ENCODE measurements around the gene PON1. TPM values are rescaled to one million over a fixed set of nuclear protein-coding genes. Genes with fewer than 3 reads are reported as not detected.

PON1 gene
- total RNA-seq, 4 donors from 2014 or later, result not detected

DNA sequence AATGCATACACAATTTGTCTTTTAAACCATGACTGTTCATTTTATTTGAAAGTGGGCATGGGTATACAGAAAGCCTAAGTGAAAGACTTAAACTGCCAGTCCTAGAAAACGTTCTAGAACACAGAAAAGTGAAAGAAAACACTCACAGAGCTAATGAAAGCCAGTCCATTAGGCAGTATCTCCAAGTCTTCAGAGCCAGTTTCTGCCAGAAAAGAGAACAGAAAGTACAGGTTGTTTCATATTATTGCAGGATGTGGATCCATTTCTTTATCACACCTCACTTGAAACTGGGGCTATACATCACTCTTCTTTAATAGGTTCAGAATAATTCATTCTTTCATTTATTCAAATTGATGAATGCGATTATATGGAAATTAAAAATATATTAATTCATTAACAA is 7.7 kb downstream of the PON1 start:
- no peaks in the 10 kb centered on the region for H3K36me3 ChIP-seq
- H3K4me3 ChIP-seq, result no peak overlapping the region
- no peaks in the 10 kb centered on the region for H3K9me3 ChIP-seq
- TF ChIP-seq POLR2A (IDR thresholded peaks at IDR 0.05), result no peak
- TF ChIP-seq, protein P1, sequence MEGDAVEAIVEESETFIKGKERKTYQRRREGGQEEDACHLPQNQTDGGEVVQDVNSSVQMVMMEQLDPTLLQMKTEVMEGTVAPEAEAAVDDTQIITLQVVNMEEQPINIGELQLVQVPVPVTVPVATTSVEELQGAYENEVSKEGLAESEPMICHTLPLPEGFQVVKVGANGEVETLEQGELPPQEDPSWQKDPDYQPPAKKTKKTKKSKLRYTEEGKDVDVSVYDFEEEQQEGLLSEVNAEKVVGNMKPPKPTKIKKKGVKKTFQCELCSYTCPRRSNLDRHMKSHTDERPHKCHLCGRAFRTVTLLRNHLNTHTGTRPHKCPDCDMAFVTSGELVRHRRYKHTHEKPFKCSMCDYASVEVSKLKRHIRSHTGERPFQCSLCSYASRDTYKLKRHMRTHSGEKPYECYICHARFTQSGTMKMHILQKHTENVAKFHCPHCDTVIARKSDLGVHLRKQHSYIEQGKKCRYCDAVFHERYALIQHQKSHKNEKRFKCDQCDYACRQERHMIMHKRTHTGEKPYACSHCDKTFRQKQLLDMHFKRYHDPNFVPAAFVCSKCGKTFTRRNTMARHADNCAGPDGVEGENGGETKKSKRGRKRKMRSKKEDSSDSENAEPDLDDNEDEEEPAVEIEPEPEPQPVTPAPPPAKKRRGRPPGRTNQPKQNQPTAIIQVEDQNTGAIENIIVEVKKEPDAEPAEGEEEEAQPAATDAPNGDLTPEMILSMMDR (IDR thresholded peaks at IDR 0.05), result no peak
- H3K27ac ChIP-seq, result no peak overlapping the region
- H3K4me1 ChIP-seq, result no peaks in the 10 kb centered on the region
- no peaks in the 10 kb centered on the region for H3K27me3 ChIP-seq
- DNase-seq, result no peak

DNA sequence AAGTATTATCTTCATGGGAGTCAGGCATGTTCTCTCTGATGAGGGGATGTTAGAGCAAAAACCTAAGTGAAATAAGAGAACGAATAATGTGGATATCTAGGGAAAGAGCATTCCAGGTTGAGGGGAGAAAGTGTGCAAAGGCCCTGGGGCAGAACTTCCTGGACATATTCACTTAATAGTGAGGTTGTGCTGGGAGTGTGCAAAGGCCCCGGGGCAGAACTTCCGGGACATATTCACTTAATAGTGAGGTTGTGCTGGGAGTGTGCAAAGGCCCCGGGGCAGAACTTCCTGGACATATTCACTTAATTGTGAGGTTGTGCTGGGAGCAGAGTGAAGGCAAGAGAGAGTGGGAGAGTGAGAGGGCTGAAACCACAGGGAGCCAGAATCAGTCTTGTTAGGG is 11.8 kb downstream of the PON1 start:
- H3K36me3 ChIP-seq, result no peaks in the 10 kb centered on the region
- no peaks in the 10 kb centered on the region for H3K27me3 ChIP-seq
- H3K4me1 ChIP-seq, result no peaks in the 10 kb centered on the region
- TF ChIP-seq, protein P1 (IDR thresholded peaks at IDR 0.05), result no peak
- no peak for TF ChIP-seq POLR2A (IDR thresholded peaks at IDR 0.05)
- no peak overlapping the region for H3K4me3 ChIP-seq
- no peaks in the 10 kb centered on the region for H3K9me3 ChIP-seq
- H3K27ac ChIP-seq, result no peak overlapping the region
- no peak for DNase-seq

DNA sequence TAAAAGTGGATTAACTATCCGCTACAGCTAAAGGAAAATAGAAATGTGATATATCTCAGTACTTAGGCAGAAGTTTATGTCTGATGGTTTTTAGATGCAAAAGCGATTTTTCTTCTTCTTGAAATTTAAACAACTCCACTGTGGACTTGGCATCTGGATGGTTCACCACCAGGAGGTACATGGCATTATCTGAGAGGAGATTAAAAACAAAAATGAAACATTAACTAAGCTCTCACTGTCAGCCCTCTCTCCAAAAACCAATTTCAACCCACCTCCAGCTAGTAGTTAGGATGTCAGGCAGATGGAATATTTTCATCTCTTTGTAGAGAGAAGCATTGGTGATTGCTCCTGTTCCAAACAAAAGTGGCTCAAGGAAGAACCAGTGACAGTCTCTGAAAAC is 12.9 kb downstream of the PON1 start:
- no peak overlapping the region for H3K27ac ChIP-seq
- no peak overlapping the region for H3K4me3 ChIP-seq
- no peaks in the 10 kb centered on the region for H3K4me1 ChIP-seq
- TF ChIP-seq, protein P1 (IDR thresholded peaks at IDR 0.05), result no peak
- no peak for TF ChIP-seq POLR2A (IDR thresholded peaks at IDR 0.05)
- H3K36me3 ChIP-seq, result no peaks in the 10 kb centered on the region
- no peak for DNase-seq
- no peaks in the 10 kb centered on the region for H3K9me3 ChIP-seq
- no peaks in the 10 kb centered on the region for H3K27me3 ChIP-seq

DNA sequence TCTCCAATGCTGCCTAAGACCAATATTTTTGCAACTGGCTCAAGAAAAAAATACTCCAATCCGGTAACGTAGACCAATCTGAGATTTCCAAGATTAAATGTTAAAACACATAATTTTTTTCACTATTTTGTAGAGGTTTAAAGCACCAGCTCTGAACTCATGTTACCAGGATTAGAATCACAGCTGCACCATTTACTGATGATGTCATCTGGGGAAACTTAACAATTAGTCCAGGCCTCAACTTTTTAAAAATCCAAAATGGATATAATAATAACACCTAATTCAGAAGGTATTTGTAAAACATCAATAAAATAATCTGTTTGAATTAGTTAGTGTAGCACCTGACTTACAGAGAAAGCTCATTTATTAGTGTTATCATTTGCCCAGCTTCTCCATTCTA is 14.4 kb downstream of the PON1 start:
- H3K9me3 ChIP-seq, result no peaks in the 10 kb centered on the region
- H3K4me1 ChIP-seq, result no peaks in the 10 kb centered on the region
- H3K36me3 ChIP-seq, result no peaks in the 10 kb centered on the region
- H3K27me3 ChIP-seq, result no peaks in the 10 kb centered on the region
- no peak overlapping the region for H3K27ac ChIP-seq
- no peak overlapping the region for H3K4me3 ChIP-seq
- no peak for DNase-seq
- TF ChIP-seq POLR2A (IDR thresholded peaks at IDR 0.05), result no peak

DNA sequence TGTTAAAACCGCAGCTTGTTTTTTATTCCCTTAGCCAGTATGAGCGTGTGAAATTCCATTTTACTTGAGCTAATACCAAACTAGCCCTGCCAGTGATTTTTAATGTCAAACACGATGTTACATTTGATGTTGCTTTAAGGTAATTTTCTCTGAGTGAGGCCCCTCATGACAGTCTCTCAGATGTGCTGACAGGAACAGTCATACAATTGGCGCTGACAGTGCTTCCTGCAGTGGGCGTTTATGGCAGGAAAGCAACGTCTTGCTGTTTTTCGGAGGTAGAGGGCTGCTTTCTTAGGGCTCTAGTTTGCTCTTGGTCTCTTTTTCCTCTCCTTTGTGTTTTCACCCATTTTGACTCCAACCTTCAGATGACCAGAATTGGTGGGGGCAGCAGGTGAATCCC is 19.3 kb downstream of the PON1 start:
- Histone ChIP-seq H3K4me3 (no peak overlapping the region), H3K36me3 (no peaks in the 10 kb centered on the region), H3K27me3 (no peaks in the 10 kb centered on the region), H3K9me3 (no peaks in the 10 kb centered on the region), H3K4me1 (no peaks in the 10 kb centered on the region), H3K27ac (no peak overlapping the region)
- DNase-seq, result no peak
- TF ChIP-seq POLR2A (IDR thresholded peaks at IDR 0.05), result no peak
- TF ChIP-seq, protein P1 (IDR thresholded peaks at IDR 0.05), result no peak

DNA sequence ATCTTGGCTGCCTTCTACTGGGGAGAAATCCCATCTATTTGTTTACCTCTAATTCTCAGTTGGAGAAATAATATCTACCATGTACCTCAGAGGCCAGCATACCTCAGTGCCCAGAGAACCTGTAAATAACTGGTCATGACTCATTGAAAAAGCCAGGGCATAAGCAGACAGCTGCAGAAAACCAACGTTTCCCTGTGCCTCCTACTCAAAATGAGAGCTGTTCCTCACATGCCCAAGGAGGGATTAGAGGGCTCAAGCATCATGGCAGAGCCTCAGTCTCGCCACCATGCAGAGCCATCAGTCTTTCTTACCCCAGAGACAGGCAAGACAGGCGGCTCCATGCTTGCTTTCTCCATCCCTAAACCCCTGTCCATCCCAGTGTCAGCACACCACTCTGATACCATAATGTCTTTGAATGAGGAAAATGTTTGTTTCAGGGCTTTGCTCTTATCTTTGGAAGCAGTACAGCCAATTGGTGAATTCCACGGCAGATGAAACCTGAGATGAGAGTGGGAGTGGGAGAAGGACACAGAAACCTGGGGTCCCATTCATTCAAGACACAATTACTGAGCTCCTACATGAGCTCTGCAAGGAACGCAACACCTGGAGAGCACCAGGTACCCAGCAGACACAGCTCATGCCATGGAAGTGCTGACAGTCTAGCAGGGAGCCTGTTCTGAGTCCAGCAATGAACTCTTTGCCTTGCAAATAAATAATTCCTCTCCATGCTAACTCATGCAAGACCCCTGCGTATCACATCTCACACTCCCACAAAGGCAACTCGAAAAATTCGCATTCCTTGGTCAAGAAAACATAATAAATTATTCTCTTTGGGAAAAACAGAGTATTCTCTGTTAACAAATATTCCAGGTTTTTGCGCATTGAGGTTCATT is 21.1 kb downstream of the PON1 start:
- Histone ChIP-seq H3K27ac (no peak overlapping the region), H3K4me1 (no peaks in the 10 kb centered on the region), H3K9me3 (no peaks in the 10 kb centered on the region), H3K27me3 (no peaks in the 10 kb centered on the region), H3K4me3 (no peak overlapping the region), H3K36me3 (no peaks in the 10 kb centered on the region)
- no peak for DNase-seq
- no peak for TF ChIP-seq POLR2A (IDR thresholded peaks at IDR 0.05)
- TF ChIP-seq, protein P1 (IDR thresholded peaks at IDR 0.05), result no peak
